Activated CD4-positive, alpha-beta T cell treated with anti-CD3 and anti-CD28 coated beads for 48 hours (primary cell): ENCODE measurements around the gene PLLP.
A peak's percentile ranks its signal among the peaks of the same experiment; 100 is the strongest.
"Not testable (repeated sequence)": the region's sequence is repeated elsewhere in the genome, so short reads cannot be mapped to it uniquely, and the experiment has no call there.

Source experiments
- DNase-seq: peaks from one replicate; pipeline ENCODE4 v3.0.0-alpha.2; 2020

The PLLP gene

GRCh38 chr16:57301126-57301817, 16.8 kb upstream of the PLLP start:
- DNase-seq: no peak

- peak; percentile 99 for DNase-seq
These were observed 16.1 kb upstream of the PLLP start for GRCh38 chr16:57300387-57301125.

DNA sequence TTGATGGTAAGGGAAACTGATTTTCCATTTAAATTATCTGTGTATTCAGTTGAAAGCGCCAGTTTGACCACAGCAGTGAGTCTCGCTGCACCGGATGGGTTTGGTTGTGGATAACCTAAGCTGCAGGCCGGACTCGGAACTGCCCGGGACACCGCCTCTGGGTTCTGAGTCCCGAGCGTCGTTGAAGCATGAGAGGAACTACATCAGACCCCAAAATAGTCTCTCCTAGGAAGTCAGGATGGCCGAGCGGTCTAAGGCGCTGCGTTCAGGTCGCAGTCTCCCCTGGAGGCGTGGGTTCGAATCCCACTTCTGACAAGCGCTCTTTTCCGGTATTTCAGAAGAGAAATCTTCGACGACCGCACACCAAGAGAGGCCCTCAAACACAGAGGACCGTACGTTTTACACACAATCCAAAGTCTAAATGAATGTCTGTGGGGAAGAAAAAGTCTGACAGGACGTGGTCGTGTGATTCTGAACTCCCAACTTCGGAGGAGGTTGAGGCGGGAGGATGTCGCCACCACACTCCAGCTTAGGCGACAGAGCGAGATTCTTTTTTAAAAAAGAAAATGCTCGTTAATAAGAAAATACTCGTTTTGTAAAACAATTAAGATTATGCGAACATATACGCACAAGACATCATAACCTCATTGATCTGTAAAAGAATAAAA, 15.4 kb upstream of the PLLP start:
- peak; percentile 90 for DNase-seq

DNA sequence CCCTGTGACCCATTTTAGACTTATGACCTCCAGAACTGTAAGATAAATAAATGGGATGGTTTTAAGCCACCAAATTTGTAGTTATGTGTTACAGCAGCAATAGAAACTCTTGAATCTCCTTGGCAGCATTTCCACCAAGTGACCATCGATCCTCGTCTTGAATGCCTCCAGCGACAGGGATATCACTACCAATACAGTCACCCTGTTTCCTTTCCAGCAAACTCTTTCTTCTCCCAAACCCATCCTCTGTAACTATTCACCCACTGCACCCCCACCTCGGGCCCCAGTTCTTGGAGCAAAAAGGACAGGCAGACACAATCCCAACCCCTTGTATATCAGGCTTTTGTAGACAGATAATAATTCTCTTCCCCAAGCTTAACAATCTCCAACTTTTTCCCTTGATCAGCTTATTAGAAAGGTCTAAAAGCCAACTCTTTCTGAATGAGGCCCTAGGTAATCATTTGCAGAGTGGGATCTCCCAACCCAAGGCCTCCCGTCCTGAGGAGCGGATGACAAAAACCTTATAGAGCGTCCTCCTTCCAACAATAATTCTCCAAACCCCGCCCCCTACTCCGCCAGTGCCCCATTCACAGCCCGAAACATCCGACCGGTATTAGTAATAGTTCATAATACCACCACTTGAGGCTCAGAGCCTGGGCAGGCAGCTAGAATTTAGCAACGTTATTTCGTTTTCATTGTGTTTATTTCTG, 14.7 kb upstream of the PLLP start:
- DNase-seq: no peak

DNA sequence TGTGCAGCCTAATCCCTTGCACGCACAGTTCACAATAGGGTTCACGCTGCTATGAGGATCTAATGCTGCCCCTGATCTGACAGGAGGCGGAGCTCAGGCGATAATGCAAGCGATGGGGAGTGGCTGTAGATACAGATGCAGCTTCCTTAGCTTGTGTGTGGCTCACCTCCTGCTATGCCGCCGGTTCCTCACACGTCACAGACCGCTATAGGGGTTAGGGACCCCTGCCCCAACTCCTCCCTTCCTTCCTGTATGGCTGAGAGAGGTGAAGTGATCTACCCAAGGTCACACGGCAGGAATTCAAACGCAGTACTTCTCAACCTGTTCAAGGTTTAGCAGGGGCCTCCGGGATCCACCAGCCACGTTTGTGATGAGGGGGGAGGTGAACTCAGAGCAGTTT, 13.4 kb upstream of the PLLP start:
- DNase-seq: peak; percentile 38

GRCh38 chr16:57289391-57290257, 5.2 kb upstream of the PLLP start:
- no peak for DNase-seq

DNA sequence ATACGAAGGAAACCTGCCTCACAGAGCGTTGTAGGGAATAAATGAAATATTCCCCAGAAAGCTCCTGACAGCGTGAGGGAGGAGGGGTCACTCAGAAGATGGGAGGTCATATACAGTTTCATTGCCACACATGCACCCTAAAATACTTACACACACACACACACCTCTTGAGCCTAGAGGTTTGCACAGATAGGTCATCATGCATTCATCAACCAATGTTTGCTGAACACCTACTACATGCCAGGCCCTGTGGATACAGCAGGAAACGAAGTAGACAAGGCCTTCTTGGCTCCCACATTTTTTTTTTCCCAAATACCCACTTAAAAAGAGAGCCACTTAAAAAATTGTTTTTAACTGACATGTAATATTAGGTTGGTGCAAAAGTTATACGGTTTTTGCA, 907 bp upstream of the PLLP start:
- no peak for DNase-seq

DNA sequence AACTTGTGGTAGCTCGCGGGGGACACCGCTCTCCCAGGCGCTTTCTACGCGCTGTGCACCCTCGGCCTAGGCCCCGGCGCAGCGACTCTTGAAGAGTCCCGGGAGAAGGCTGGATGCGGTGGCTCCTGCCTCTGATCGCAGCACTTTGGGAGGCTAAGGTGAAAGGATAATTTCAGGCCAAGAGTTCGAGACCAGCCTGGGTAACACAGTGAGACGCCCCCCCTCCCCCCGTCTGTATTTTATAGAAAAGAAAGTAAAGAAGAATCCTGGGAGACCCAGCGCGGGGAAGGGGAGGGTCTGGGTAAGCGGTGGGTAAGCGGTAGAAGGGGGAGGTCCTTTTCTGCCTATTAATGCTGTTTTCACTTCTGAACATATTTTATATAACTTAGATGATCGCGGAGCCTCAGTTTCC, 486 bp upstream of the PLLP start:
- peak; percentile 40 for DNase-seq

DNA sequence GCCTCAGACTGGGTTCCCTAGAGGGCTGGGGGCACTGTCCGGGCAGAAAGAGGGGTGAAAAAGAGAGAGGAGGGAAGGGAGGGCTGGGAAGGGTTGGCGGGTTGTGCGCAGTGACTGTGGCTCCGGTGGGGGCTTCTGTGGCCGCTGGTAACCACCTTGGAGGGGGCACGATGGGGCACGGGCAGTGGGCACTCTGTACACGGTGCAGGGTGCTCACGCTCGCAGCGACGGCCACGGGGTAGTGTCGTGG, 588 bp downstream of the PLLP start:
- DNase-seq: no peak

DNA sequence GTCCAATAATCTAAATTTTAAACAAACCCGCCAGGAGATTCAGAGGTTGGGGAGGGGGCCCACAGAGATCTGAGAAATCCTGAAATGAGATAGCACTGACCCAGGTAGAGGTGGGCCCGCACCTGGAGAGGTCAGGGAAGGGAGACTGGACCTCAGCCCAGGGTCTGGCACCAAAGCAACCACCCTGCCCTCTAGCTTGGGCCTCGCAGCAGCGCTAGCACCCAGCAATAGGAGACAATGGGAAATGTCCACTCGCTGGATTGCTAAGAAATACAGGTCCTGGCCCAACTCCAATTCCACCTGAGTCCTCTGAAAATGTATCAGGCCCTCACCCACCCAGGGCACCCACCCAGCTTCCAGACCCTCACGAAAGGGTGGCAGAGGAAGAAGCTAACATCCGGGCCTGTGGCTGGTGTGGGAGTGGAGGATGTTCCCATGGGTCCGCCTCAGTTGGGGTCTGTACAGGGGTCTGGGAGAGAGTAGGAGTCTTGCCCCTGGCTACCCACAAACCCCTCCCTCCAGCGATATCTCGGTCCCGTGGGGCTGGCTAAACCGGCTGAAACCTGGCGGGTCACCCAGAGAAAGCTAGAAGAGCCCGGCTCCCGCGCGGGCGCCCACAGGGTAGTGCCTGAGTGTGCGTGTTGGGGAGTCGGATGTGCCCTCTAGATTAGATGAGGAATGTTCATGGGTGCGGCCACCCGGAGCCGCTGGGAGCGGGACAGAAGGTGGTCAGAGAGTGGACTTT, 1.1 kb downstream of the PLLP start:
- no peak for DNase-seq

- no peak for DNase-seq
These were observed 1.8 kb downstream of the PLLP start for GRCh38 chr16:57282510-57283213.

- DNase-seq: no peak
These were observed 2.7 kb downstream of the PLLP start for GRCh38 chr16:57281791-57282190.

DNA sequence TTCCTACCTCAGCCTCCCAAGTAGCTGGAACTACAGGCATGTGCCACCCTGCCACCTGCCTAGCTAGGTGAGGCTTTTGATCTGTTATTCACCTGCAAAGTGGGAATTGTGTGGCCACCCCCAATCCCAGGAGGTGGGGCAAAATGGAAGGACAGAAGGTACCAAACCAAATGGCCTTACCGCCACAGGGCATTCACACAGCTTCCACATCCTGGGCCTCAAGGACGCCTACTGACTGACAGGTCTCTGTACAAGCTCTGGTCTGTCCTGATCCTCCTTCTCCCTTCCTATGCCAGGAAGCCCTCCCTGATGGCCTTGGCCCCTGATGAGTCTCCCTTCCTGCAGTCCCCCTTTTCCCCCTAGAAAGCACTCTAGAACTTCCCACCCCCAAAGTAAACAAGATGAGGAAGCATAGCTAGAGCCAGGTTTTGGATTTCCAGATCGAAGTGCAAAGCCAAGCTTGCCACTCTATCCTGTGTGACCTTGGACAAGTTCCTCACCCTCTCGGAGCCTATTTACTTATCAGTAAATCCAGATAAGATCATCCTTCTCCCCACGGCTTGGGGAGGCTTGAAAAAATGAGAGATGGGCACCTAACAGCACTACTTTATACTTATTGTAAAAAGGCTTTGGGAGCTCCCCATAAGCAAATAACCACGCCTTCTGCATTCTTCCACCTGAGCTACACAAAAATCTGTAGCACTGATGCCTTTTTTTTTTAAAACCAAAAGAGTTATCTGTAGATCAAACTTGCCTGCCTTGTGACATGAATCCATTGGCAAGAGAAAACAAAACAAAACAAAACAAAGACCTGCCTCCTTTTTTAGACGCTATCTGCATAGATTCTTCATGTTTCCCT, 4.5 kb downstream of the PLLP start:
- DNase-seq: no peak

GRCh38 chr16:57278494-57278893, 6.0 kb downstream of the PLLP start:
- DNase-seq: no peak

GRCh38 chr16:57277586-57277985, 6.9 kb downstream of the PLLP start:
- peak; percentile 75 for DNase-seq

DNA sequence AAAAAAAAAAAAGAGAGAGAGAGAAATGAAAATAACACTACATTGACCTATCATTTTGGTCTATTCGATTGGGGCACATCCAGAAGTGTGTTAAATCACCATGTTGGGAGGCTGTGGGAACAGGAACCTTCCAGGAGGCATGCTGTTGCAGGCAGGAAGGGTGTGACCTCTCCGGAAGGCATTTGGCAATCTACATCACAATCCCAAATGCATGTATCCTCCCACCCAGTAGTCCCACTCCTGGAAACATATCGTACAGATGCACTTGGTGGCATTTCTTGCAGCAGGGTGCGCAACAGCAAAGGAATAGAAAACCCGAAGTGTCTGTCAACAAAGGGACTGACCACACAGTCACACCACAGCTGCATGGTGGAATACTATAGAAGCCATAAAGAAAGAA, 7.9 kb downstream of the PLLP start:
- DNase-seq: no peak

DNA sequence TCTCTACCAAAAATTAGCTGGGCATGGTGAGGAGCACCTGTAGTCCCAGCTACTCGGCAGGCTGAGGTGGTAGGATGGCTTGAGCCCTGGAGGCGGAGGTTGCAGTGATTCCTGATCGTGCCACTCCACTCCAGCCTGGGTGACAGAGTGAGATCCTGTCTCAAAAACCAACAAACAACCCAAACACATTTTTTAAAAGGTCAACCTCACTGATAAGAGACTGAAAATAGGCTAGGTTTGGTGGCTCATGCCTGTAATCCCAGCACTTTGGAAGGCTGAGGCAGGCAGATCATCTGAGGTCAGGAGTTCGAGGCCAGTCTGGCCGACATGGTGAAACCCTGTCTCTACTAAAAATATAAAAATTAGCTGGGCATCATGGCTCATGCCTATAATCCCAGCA, 8.5 kb downstream of the PLLP start:
- not testable (repeated sequence) for DNase-seq

DNA sequence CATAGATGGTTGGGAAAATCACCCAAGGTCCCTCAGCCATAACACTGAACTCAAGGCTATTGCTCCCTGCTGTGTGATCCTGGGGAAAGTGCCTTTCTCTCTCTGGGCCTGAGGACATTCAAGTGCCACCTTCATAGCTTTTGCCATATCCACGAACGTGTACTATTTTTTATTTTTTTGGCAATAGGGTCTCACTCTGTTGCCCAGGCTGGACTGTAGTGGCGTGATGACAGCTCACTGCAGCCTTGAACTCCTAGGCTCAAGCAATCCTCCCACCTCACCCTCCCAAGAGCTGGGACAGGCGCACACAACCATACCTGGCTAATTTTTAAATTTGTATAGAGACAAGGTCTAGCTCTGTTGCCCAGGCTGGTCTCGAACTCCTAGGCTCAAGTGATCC, 10.6 kb downstream of the PLLP start:
- DNase-seq: no peak

DNA sequence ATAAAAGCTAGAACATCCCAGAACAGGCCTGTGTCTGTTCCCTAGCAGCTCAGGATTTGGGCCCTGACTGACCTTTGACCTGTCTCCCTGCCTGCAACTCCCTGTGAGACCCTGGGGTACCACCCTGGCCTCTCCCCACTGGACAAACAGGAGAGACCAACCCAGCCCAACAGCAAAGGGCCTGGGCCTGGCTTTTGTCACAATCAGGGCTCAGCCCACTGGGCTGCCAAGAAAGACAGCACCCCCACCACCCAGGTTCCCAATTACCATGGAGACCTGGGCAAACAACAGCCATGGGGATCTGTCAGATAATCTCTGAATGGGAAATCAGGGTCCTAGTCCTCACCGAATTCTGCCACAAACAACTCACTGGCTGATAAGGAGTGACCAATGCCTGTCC, 11.1 kb downstream of the PLLP start:
- DNase-seq: no peak

GRCh38 chr16:57271867-57272495, 12.5 kb downstream of the PLLP start:
- DNase-seq: no peak
